DND-41 (cell line): ENCODE data around the gene NOC4L.

ENCODE experiments used
- ATAC-seq: fragments of 200-7000 bp; cut with Tn5 transposase; 3 replicates; pipeline ENCODE4 v1.9.1; 2021; ENCODE audit warnings: low read depth; ENCODE audit not compliant: insufficient read depth
- DNase-seq: peaks from one replicate; pipeline ENCODE4 v3.0.0-alpha.2; 2020
- H2AFZ ChIP-seq: 2 replicates; pipeline ENCODE4 v1.6.0; 2012; ENCODE audit warnings: low read depth, low read length
- H3K27ac ChIP-seq: 2 replicates; pipeline ENCODE4 v1.5.1; 2012; ENCODE audit warnings: low read length, inconsistent platforms
- H3K27me3 ChIP-seq: fragments of 200-600 bp; sonication (generic); 2 replicates; pipeline ENCODE4 v1.6.0; 2012; ENCODE audit warnings: low read length, mild to moderate bottlenecking, inconsistent platforms; ENCODE audit not compliant: insufficient read depth, poor library complexity
- H3K36me3 ChIP-seq: 2 replicates; pipeline ENCODE4 v1.5.1; 2012; ENCODE audit warnings: low read length, inconsistent platforms; ENCODE audit not compliant: insufficient read depth
- H3K4me1 ChIP-seq: 2 replicates; pipeline ENCODE4 v1.5.1; 2012; ENCODE audit warnings: mild to moderate bottlenecking, low read length; ENCODE audit not compliant: insufficient read depth
- H3K4me2 ChIP-seq: 2 replicates; pipeline ENCODE4 v1.6.0; 2012; ENCODE audit warnings: mild to moderate bottlenecking, moderate library complexity, low read length, inconsistent platforms; ENCODE audit not compliant: insufficient read depth
- H3K4me3 ChIP-seq, 2 experiments: fragments of 200-600 bp in 1 of 2; shearing (Covaris generic) in 1 of 2; 2 replicates each; pipeline ENCODE4 v1.5.1; 2012 to 2016; ENCODE audit warnings: inconsistent platforms in 2 of 2, low read length in 2 of 2, mild to moderate bottlenecking in 2 of 2, low read depth in 1 of 2, moderate library complexity in 1 of 2
- H3K79me2 ChIP-seq: 2 replicates; pipeline ENCODE4 v1.6.0; 2012; ENCODE audit warnings: low read length, inconsistent platforms; ENCODE audit not compliant: insufficient read depth
- H3K9ac ChIP-seq: 2 replicates; pipeline ENCODE4 v1.6.0; 2012; ENCODE audit warnings: low read depth, mild to moderate bottlenecking, inconsistent platforms, low read length, moderate library complexity
- H3K9me3 ChIP-seq: 2 replicates; pipeline ENCODE4 v1.5.1; 2012; ENCODE audit warnings: low read length, moderate library complexity, mild to moderate bottlenecking, inconsistent platforms; ENCODE audit not compliant: insufficient read depth, severe bottlenecking
- H4K20me1 ChIP-seq: 2 replicates; pipeline ENCODE4 v1.6.0; 2012; ENCODE audit warnings: low read length; ENCODE audit not compliant: insufficient read depth
- CTCF ChIP-seq: IDR thresholded peaks from 2 replicates; pipeline ENCODE4 v1.5.1; 2012; ENCODE audit warnings: borderline replicate concordance, low read length, moderate library complexity, mild to moderate bottlenecking; ENCODE audit not compliant: poor library complexity, severe bottlenecking; ENCODE audit errors: extremely low read depth
- EZH2 ChIP-seq: IDR thresholded peaks from 3 replicates; pipeline ENCODE4 v1.6.1; 2012; ENCODE audit warnings: borderline replicate concordance, low read depth, mild to moderate bottlenecking, moderate library complexity, low read length, inconsistent platforms; ENCODE audit not compliant: severe bottlenecking

NOC4L gene

GRCh38 chr12:132109741-132110140 lies 34.5 kb upstream of the NOC4L start:
- Histone ChIP-seq H2AFZ (no peak overlapping the region), H3K4me1 (no peaks in the 10 kb centered on the region), H4K20me1 (peaks cover 6% of the 10 kb centered on the region; the same call in 1 of the 2 replicates), H3K4me2 (no peak overlapping the region), H3K79me2 (peaks cover 5% of the 10 kb centered on the region; the same call in 1 of the 2 replicates), H3K36me3 (peaks cover 72% of the 10 kb centered on the region), H3K9ac (no peak overlapping the region), H3K27me3 (no peaks in the 10 kb centered on the region), H3K4me3 (no peak overlapping the region), H3K27ac (no peak overlapping the region), H3K9me3 (no peaks in the 10 kb centered on the region)
- no peak for DNase-seq
- no peak for TF ChIP-seq CTCF
- TF ChIP-seq EZH2: no peak
- ATAC-seq: no peak

GRCh38 chr12:132110677-132111076 lies 33.6 kb upstream of the NOC4L start:
- DNase-seq: no peak
- H3K27me3 ChIP-seq: no peaks in the 10 kb centered on the region
- ATAC-seq: no peak
- no peak overlapping the region for H3K4me3 ChIP-seq
- no peak overlapping the region for H3K4me2 ChIP-seq
- no peak overlapping the region for H3K9ac ChIP-seq
- H3K9me3 ChIP-seq: no peaks in the 10 kb centered on the region
- peaks cover 74% of the 10 kb centered on the region for H3K36me3 ChIP-seq
- peaks cover 3% of the 10 kb centered on the region; the same call in 1 of the 2 replicates for H3K79me2 ChIP-seq
- H2AFZ ChIP-seq: no peak overlapping the region
- H3K4me1 ChIP-seq: no peaks in the 10 kb centered on the region
- no peak overlapping the region for H3K27ac ChIP-seq
- no peak for TF ChIP-seq CTCF
- TF ChIP-seq EZH2: no peak
- H4K20me1 ChIP-seq: no peaks in the 10 kb centered on the region

- H3K9me3 ChIP-seq: no peaks in the 10 kb centered on the region
- H3K4me1 ChIP-seq: no peaks in the 10 kb centered on the region
- TF ChIP-seq CTCF (no peak), EZH2 (no peak)
- no peak for ATAC-seq
- no peak overlapping the region for H3K4me2 ChIP-seq
- no peaks in the 10 kb centered on the region for H3K79me2 ChIP-seq
- no peak overlapping the region for H3K4me3 ChIP-seq
- H4K20me1 ChIP-seq: no peaks in the 10 kb centered on the region
- no peak overlapping the region for H3K27ac ChIP-seq
- no peak overlapping the region for H3K9ac ChIP-seq
- no peak overlapping the region for H2AFZ ChIP-seq
- peaks cover 83% of the 10 kb centered on the region for H3K36me3 ChIP-seq
- no peaks in the 10 kb centered on the region for H3K27me3 ChIP-seq
- DNase-seq: no peak
Measured at GRCh38 chr12:132111654-132112304, 32.5 kb upstream of the NOC4L start.
